Esophagus squamous epithelium (tissue), 4 donors: ENCODE data around the gene ZNF655.

ENCODE experiments used
- POLR2A ChIP-seq, 4 donors: fragments of 450-650 bp; IDR thresholded peaks; one replicate each; pipeline ENCODE4 v1.6.1; 2017; ENCODE audit warnings: antibody characterized with exemption in 4 of 4, mild to moderate bottlenecking in 4 of 4, moderate library complexity in 3 of 4
- TF ChIP-seq, protein P1 (sequence below), 6 experiments: fragments of 450-650 bp in 4 of 6; fragments of 200-600 bp in 2 of 6; sonication (generic) in 2 of 6; IDR thresholded peaks; one replicate each; pipeline ENCODE4 v1.5.1; 2016 to 2019; ENCODE audit warnings: antibody characterized with exemption in 6 of 6, mild to moderate bottlenecking in 4 of 6, moderate library complexity in 4 of 6

DNA sequence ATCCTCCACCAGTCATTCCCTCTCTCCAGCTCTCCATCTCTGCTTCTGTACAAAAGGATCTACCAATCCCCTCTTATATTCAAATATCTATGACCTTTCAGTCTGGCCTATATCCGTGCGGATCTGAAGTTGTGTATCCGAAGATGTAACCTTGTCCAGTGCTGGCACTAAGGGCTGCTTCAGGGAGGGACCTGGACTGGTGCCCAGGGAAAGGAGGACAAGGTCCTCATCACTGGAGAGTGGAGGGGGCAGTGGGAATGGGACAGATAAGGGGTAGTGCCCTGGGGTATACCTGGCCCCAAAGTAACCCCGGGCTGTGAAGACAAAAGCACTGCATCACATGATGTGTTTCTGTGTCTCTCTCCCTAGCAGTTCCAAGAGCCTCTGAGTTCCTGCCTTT is 41.4 kb downstream of the ZNF655 start:
- TF ChIP-seq, protein P1, sequence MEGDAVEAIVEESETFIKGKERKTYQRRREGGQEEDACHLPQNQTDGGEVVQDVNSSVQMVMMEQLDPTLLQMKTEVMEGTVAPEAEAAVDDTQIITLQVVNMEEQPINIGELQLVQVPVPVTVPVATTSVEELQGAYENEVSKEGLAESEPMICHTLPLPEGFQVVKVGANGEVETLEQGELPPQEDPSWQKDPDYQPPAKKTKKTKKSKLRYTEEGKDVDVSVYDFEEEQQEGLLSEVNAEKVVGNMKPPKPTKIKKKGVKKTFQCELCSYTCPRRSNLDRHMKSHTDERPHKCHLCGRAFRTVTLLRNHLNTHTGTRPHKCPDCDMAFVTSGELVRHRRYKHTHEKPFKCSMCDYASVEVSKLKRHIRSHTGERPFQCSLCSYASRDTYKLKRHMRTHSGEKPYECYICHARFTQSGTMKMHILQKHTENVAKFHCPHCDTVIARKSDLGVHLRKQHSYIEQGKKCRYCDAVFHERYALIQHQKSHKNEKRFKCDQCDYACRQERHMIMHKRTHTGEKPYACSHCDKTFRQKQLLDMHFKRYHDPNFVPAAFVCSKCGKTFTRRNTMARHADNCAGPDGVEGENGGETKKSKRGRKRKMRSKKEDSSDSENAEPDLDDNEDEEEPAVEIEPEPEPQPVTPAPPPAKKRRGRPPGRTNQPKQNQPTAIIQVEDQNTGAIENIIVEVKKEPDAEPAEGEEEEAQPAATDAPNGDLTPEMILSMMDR (IDR thresholded peaks at IDR 0.05): no peak
- TF ChIP-seq POLR2A (IDR thresholded peaks at IDR 0.05): no peak
